HG02885 (cell line): ENCODE measurements around the gene MXRA8.
"Not testable (repeated sequence)": the region's sequence is repeated elsewhere in the genome, so short reads cannot be mapped to it uniquely, and the experiment has no call there.

Experiments used
- ATAC-seq: cut with Tn5 transposase; IDR thresholded peaks from one replicate; pipeline ENCODE4 v1.9.1; 2021; ENCODE audit warnings: mild to moderate bottlenecking; ENCODE audit not compliant: unreplicated experiment, poor library complexity

The MXRA8 gene

DNA sequence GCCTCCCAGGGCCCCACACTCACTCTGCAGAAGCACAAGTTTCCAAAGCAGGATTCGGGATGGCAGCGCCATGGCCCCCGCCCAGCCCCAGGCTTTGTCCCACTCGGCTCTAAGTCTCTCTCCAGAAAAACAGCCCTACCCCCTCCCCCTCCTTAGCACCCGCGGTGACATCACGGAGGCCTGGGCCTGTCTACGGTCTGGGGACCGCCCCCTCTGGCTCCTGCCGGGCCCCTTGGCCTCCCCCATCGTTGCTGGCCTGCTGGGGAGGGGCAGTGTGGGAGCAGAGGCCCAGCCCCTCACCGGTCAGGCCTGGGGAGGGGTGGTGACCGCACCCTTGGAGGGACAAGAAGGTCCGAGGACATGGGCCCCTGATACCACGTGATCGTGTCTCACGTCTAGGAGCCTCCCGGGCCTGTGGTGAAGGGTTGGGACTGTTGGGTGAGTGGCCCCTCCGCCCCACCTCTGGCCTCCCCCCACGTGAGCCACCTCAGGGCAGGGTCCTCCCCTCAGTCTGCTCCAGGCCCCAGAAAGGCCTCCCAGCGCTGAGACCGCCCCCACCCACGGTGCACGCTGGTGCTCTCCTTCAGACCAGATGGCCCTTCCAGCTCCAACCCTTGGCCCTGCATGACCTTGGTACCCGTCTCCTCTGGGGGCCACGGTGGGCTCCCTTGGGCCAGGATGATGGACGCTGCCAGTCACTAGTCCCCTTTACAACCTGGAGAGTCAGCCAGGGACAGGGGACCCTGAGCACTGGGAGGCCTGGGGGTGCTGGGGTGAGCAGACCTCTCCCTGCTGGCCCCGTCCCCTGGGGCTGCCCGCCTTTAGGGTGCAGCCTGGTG is at the start of gene MXRA8:
Gene MXRA8 (minus strand): TSS at position 123 of the 839 bp plus-strand sequence. CDS start 51 bp downstream, at position 72.
- no peak for ATAC-seq

DNA sequence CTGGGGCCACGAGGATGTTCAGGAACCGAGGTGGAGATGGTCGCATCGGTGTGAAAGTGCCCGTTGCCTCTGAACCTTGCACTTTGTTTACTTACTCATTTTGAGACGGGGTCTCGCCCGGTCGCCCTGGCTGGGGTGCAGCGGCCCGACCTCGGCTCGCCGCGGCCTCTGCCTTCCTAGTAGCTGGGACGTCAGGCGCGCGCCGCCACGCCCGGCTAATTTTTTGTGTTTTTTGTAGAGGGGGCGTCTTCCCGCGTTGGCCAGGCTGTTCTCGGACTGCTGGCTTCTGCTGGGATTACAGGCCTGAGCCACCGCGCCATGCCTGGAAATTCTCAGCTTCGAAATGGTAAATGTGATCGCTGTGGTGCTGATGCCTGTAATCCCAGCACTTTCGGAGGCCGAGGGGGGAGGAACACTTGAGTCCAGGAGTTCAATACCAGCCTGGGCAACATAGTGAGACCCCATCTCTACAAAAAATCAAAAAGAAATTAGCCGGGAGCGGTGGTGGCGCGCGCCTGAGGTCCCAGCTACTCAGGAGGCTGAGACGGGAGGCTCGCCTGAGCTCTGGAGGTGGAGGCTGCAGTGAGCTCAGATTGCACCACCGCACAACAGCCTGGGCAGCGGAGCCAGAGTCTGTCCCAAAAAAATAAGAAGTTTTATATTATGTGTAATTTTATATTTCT is 49.4 kb upstream of the MXRA8 start:
- peak; percentile 28 for ATAC-seq

- peak; percentile 95 for ATAC-seq
Measured at GRCh38 chr1:1406821-1407635, 48.7 kb upstream of the MXRA8 start, which contains the start of gene MRPL20. Gene MRPL20 (minus strand): TSS chr1:1407293. CDS start chr1:1407217, 76 bp downstream.

DNA sequence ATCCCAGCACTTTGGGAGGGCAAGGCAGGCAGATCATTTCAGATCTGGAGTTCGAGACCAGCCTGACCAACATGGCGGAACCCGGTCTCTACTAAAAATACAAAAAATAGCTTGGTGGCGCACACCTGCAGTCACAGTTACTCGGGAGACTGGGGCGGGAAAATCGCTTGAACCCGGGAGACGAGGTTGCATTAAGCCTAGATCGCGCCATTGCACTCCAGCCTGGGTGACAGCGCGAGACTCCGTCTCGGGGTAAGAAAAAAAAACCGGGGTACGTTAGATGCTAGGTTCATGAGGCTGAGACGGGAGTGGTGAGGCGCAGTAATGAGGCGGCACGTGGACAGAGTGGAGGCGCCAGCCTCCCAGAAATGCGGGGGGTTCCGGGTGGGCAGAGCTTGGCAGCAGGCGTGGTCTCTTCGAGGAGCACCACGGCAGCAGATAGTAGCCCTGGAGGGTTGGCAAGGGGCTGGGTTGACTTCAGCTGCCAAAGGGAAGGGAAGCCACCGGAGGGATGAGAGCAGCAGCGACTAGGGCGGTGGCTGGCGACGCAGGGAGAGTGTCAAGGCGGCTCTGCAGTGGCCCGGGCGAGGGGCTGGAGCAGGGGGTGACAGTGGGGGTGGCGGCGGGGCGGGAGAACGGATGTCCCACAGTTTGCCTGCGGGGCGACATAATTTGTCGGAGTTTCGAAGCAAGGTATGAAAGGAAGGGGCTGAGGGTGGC is 47.9 kb upstream of the MXRA8 start:
- peak; percentile 8 for ATAC-seq

DNA sequence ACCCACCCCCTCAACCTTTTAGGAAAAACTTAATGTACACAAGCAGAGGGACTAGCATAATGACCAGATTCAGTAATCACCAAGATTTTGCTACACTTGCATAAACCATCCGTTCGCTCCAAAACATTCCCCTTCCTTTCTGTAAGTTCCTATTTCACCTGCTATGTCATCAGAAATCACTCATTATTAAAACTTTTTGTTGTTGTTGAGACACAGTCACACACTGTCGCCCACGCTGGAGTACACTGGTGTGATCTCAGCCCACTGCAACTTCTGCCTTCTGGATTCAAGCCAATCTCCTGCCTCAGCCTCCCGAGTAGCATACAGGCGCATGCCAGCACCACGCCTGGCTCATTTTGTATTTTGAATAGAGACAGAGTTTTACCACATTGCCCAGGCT is 45.3 kb upstream of the MXRA8 start:
- no peak for ATAC-seq

DNA sequence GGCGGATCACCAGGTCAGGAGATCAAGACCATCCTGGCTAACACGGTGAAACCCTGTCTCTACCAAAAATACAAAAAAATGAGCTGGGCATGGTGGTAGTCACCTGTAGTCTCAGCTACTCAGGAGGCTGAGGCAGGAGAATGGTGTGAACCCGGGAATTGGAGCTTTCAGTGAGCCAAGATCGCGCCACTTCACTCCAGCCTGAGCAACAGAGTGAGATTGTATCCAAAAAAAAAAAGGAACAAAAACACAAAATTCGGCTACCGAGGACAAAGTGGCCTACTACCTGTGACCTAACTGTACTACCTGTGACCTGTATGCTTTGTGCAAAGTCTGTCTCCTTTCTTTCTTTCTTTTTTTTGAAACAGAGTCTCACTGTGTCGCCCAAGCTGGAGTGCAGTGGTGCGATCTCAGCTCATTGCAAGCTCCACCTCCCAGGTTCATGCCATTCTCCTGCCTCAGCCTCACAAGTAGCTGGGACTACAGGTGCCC is 44.6 kb upstream of the MXRA8 start:
- ATAC-seq = not testable (repeated sequence)

DNA sequence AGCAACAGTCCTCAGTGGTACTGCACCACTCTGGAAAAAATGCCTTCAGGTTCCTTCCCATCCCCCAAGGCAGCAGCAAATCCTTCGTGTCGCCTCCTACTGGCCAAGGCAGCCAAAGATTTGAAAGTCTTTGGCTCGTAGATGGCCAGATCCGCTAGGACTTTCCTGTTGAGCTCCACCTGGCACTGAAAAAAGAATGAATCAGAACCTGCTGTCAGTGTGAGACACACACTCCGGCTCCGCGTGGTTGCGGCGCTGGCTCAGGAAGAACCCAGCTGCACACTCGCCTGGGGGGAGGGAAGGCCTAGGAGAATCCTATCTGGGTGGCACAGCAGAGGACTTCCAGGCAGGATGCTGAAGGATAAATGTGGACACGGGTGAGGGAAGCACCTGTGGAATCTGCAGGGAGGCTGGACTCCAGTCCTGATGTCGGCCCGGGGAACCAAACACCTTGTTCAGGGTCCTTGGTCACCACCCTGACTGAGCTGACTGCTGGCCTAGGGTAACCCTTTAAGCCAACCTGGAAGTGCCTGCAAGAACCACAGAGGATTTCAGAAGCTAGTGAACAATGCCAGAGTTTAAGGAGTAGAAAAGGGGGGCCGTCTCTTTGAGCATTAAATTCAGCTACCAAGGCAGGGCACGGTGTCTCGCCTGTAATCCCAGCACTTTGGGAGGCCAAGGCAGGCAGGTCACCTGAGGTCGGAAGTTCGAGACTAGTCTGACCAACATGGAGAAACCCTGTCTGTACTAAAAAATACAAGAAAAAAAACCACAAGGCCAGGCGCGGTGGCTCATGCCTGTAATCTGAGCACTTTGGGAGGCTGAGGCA is 43.9 kb upstream of the MXRA8 start:
- no peak for ATAC-seq

GRCh38 chr1:1401457-1402010 is 43.2 kb upstream of the MXRA8 start:
- no peak for ATAC-seq

- ATAC-seq = no peak
Measured at GRCh38 chr1:1400576-1401456, 42.5 kb upstream of the MXRA8 start.

DNA sequence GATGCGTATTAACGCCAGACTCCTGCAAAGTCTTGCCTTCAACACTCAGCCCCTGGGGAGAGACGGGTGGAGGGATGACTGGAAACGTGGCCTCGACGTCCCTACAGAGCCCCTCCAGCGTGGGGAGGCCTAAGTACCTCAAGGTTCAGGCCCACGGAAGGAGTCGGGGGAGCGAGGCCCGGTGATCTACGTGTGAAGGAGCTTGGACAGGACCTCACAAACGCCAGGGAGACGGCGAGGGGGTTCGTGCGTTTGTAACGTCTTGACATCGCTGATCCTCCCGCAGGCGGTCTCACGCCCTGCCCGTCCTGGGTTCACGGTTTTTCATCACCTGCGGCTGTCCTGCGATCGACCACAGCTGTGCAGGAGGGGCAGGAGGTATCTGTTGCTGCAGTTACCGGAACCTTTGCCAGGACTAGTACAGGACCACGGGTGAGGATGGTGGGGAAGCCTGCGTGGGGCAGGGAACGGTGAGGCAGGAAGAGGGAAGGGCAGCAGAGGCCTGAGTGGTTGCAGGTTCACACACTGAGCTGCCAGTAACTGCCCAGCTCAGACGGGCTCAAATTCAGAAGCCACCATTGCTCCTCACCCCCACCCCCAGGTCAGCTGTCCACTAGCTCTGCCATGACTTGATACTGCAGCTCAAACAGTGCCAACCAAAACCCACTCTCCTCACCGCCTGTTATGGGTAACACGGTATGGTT is 41.7 kb upstream of the MXRA8 start:
- no peak for ATAC-seq

- peak; percentile 94 for ATAC-seq
Measured at GRCh38 chr1:1399187-1399871, 41.0 kb upstream of the MXRA8 start, which contains the start of gene CCNL2. Gene CCNL2 (minus strand): TSS chr1:1399335. CDS start chr1:1399306, 29 bp downstream.

GRCh38 chr1:1398677-1399186 is 40.4 kb upstream of the MXRA8 start:
- peak; percentile 20 for ATAC-seq

DNA sequence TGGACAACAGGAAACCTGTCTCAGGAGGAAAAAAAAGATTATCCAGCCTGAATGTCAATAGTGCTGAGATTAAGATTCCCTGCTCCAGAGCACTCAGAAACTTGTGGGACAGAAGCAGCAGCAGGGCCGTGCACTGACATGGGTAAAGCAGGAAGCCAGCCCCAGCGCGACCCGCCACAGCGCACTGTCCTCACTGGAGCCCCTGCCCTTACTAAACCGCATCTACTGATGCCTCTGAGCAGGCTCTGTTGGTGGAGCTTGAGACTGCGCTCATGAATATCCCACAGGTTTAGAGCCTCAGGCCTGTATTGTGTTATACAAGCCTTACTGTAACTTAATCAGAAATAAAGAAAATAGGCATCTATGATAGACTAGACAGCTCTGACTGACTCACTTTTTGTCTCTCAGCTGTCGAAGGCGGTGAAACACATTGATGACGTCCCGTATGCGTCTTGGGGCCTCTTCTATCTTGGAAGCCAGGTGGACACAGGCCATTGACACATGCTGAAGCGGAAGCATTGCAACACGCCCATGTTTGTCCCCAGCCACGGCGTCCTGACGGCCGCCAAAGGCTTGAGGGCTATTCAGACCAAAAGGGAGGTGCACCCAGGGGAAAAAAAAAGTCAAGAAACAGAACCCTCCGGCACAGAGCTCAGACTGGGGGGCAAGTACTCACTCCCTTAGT is 39.6 kb upstream of the MXRA8 start:
- ATAC-seq = no peak

DNA sequence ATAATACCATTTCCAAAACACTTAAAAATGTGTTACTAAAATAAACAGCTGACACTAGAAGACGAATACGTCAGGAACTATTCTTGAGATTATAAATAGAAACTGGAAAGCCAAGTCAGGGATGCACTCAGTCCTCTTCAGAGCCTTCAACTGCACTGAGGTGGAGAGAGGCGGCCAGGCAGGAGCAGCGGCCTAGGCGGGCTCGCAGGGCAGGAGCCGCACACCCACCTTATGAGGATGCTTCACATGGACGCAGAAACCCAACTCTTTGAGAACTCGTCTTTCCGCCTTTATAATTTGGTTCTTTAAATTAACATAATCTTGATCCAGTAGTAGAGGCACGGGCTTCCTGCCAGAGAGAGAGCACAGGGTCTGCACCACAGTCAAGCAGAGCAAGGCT is 36.8 kb upstream of the MXRA8 start:
- ATAC-seq = no peak

DNA sequence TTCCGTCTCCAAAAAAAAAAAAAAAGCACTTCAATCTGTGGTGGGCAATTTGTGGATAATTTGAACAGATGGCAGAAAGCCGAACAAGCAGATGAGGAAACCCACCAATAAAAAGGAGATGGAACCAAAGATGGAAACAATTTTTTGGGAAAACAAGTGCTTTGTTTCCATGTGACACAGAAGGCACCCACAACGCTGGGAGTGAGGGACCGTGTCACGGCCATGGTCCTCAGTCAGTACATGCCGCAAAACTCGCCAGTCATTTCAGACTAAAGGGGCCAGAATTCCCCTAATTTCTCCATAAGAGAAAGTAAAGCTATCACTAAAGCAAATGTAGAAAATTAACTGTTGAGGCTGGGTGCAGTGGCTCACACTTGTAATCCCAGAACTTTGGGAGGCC is 35.8 kb upstream of the MXRA8 start:
- no peak for ATAC-seq

DNA sequence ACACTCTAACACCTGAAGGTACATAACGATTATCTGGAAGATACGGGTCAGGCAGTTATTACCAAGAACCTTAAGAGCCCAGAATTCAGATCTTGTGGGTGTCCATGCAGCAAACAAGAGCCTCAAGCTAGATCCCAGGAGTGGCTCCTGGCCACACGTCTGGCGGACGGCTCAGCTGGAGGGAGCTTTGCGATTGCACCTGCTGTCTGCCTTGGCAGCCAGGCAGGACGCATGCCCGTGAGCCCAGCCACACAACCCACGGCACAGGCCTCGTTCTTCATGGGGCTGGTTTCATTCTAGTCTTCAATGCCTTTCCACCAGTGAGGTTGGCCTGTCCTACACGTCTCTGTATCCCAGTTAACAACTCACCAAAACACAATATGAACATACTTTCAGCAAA is 35.1 kb upstream of the MXRA8 start:
- no peak for ATAC-seq
